IMR-90 (cell line): Measurements from ENCODE around the gene CKLF. TPM values are rescaled to one million over a fixed set of nuclear protein-coding genes. Genes with fewer than 3 reads are reported as not detected.

ENCODE experiments used
- ATAC-seq: fragments of 200-7000 bp; cut with Tn5 transposase; 2 replicates; pipeline ENCODE4 v1.9.1; 2020; ENCODE audit warnings: low read depth, mild to moderate bottlenecking, moderate library complexity
- BruUV-seq: library from RNA; stranded (reverse); fragments of 400-500 nt; replicated peaks from 2 replicates; lab custom pipeline; 2021; lab: Mats Ljungman, UMichigan
- CTCF ChIA-PET: fragments of 300-600 bp; formaldehyde crosslinking; extraction: SDS; loops from one replicate; lab custom pipeline; 2021; ENCODE audit warnings: antibody characterized with exemption; lab: Yijun Ruan, JAX
- POLR2A ChIA-PET: fragments of 300-600 bp; sonication (Branson Sonifier 250); formaldehyde crosslinking; loops from one replicate; lab custom pipeline; 2022; ENCODE audit warnings: antibody characterized with exemption; ENCODE audit not compliant: unreplicated experiment; lab: Charles Lee
- DNase-seq: peaks from one replicate; pipeline ENCODE4 v3.0.0; 2013
- H2AFZ ChIP-seq: replicated peaks from 2 replicates; pipeline ENCODE3; 2013; ENCODE audit warnings: low read length, mild to moderate bottlenecking; ENCODE audit not compliant: poor library complexity
- H2AK5ac ChIP-seq: 2 replicates; pipeline ENCODE4 v1.6.1; 2013; ENCODE audit warnings: low read depth, low read length, inconsistent platforms
- H2AK9ac ChIP-seq: replicated peaks from 2 replicates; pipeline ENCODE3; 2013; ENCODE audit warnings: mild to moderate bottlenecking, low read depth, low read length, moderate library complexity; ENCODE audit not compliant: poor library complexity
- H2BK120ac ChIP-seq: 2 replicates; pipeline ENCODE4 v1.6.1; 2013; ENCODE audit warnings: low read depth, low read length, inconsistent platforms
- H2BK15ac ChIP-seq: 3 replicates; pipeline ENCODE4 v1.6.1; 2013; ENCODE audit warnings: low read depth, low read length, inconsistent platforms
- H2BK20ac ChIP-seq: 2 replicates; pipeline ENCODE4 v1.6.1; 2013; ENCODE audit warnings: low read depth, mild to moderate bottlenecking, inconsistent platforms, low read length, moderate library complexity
- H2BK5ac ChIP-seq: 2 replicates; pipeline ENCODE4 v1.6.1; 2013; ENCODE audit warnings: mild to moderate bottlenecking, low read depth, low read length, inconsistent platforms; ENCODE audit not compliant: poor library complexity, severe bottlenecking
- H3K14ac ChIP-seq: replicated peaks from 2 replicates; pipeline ENCODE4 v1.6.1; 2013; ENCODE audit warnings: low read depth, low read length, inconsistent platforms
- H3K18ac ChIP-seq: 2 replicates; pipeline ENCODE4 v1.6.1; 2013; ENCODE audit warnings: low read depth, low read length, control low read depth
- H3K23ac ChIP-seq: 2 replicates; pipeline ENCODE4 v1.6.1; 2013; ENCODE audit warnings: low read depth, low read length, inconsistent platforms
- H3K27ac ChIP-seq: 2 replicates; pipeline ENCODE4 v1.5.1; 2013; ENCODE audit warnings: mild to moderate bottlenecking, control low read depth, low read length; ENCODE audit not compliant: insufficient read depth
- H3K27me3 ChIP-seq: 2 replicates; pipeline ENCODE4 v1.6.1; 2013; ENCODE audit warnings: low read length; ENCODE audit not compliant: control insufficient read depth, insufficient read depth
- H3K36me3 ChIP-seq: 2 replicates; pipeline ENCODE4 v1.6.1; 2013; ENCODE audit warnings: low read length, mixed read lengths; ENCODE audit not compliant: control insufficient read depth, insufficient read depth
- H3K4ac ChIP-seq: 2 replicates; pipeline ENCODE4 v1.6.1; 2013; ENCODE audit warnings: low read depth, low read length, inconsistent platforms
- H3K4me1 ChIP-seq: 2 replicates; pipeline ENCODE4 v1.6.1; 2013; ENCODE audit warnings: low read length, mixed read lengths; ENCODE audit not compliant: control insufficient read depth, insufficient read depth
- H3K4me2 ChIP-seq: 2 replicates; pipeline ENCODE4 v1.6.1; 2013; ENCODE audit warnings: low read depth, mild to moderate bottlenecking, control low read depth, low read length, moderate library complexity
- H3K4me3 ChIP-seq: 2 replicates; pipeline ENCODE4 v1.5.1; 2013; ENCODE audit warnings: low read depth, mild to moderate bottlenecking, control low read depth, low read length, moderate library complexity; ENCODE audit not compliant: insufficient read depth
- H3K56ac ChIP-seq: 2 replicates; pipeline ENCODE4 v1.6.1; 2013; ENCODE audit warnings: low read length, inconsistent platforms; ENCODE audit not compliant: insufficient read depth; ENCODE audit errors: extremely low read depth
- H3K79me1 ChIP-seq, 2 experiments: 2 replicates each; pipeline ENCODE4 v1.6.1; 2013; ENCODE audit warnings: low read length in 2 of 2, inconsistent platforms in 1 of 2, low read depth in 1 of 2
- H3K9ac ChIP-seq: 2 replicates; pipeline ENCODE4 v1.6.1; 2013; ENCODE audit warnings: low read depth, low read length, control low read depth
- H3K9me1 ChIP-seq: 2 replicates; pipeline ENCODE4 v1.6.1; 2013; ENCODE audit warnings: low read length, inconsistent platforms; ENCODE audit not compliant: insufficient read depth
- H3K9me3 ChIP-seq: 2 replicates; pipeline ENCODE4 v1.6.1; 2013; ENCODE audit warnings: low read length; ENCODE audit not compliant: control insufficient read depth, insufficient read depth
- H4K20me1 ChIP-seq: 2 replicates; pipeline ENCODE4 v1.6.1; 2013; ENCODE audit warnings: low read length, inconsistent platforms; ENCODE audit not compliant: insufficient read depth
- H4K5ac ChIP-seq: 2 replicates; pipeline ENCODE4 v1.6.1; 2013; ENCODE audit warnings: mild to moderate bottlenecking, low read depth, low read length, control low read depth
- H4K8ac ChIP-seq, 2 experiments: 2 replicates each; pipeline ENCODE4 v1.6.1; 2013; ENCODE audit warnings: low read depth in 2 of 2, low read length in 2 of 2, control low read depth in 1 of 2, inconsistent platforms in 1 of 2
- H4K91ac ChIP-seq: 2 replicates; pipeline ENCODE4 v1.6.1; 2013; ENCODE audit warnings: low read depth, low read length, inconsistent platforms; ENCODE audit not compliant: insufficient read depth
- BHLHE40 ChIP-seq: fragments of 150-350 bp; IDR thresholded peaks from 2 replicates; pipeline ENCODE4 v1.6.1; 2016; ENCODE audit warnings: mild to moderate bottlenecking, low read depth, low read length
- CEBPB ChIP-seq: IDR thresholded peaks from 2 replicates; pipeline ENCODE4 v1.6.1; 2012; ENCODE audit warnings: low read depth, low read length, improper control_type of control experiment
- CHD1 ChIP-seq: IDR thresholded peaks from 2 replicates; pipeline ENCODE4 v1.6.1; 2012; ENCODE audit warnings: low read depth, low read length, improper control_type of control experiment
- CTCF ChIP-seq: conservative IDR thresholded peaks from 2 replicates; pipeline ENCODE4 v1.5.1; 2012; ENCODE audit warnings: mild to moderate bottlenecking, low read depth, low read length, improper control_type of control experiment
- FOS ChIP-seq: fragments of 150-350 bp; IDR thresholded peaks from 2 replicates; pipeline ENCODE4 v1.6.1; 2016; ENCODE audit warnings: low read depth, low read length
- MAFK ChIP-seq: IDR thresholded peaks from 2 replicates; pipeline ENCODE4 v1.6.1; 2012; ENCODE audit warnings: low read depth, low read length, improper control_type of control experiment
- MAZ ChIP-seq: IDR thresholded peaks from 2 replicates; pipeline ENCODE4 v1.6.1; 2012; ENCODE audit warnings: low read depth, mild to moderate bottlenecking, low read length, improper control_type of control experiment, moderate library complexity, borderline replicate concordance
- MXI1 ChIP-seq: IDR thresholded peaks from 2 replicates; pipeline ENCODE4 v1.6.1; 2012; ENCODE audit warnings: low read depth, mild to moderate bottlenecking, low read length, moderate library complexity, borderline replicate concordance
- NFE2L2 ChIP-seq: fragments of 150-350 bp; IDR thresholded peaks from 2 replicates; pipeline ENCODE4 v1.6.1; 2016; ENCODE audit warnings: low read depth, mild to moderate bottlenecking, low read length
- POLR2A ChIP-seq: IDR thresholded peaks from 2 replicates; pipeline ENCODE4 v1.6.1; 2012; ENCODE audit warnings: mild to moderate bottlenecking, low read depth, low read length
- RAD21 ChIP-seq: IDR thresholded peaks from 2 replicates; pipeline ENCODE4 v1.6.1; 2012; ENCODE audit warnings: low read length, improper control_type of control experiment
- RCOR1 ChIP-seq: IDR thresholded peaks from 2 replicates; pipeline ENCODE4 v1.6.1; 2012; ENCODE audit warnings: mild to moderate bottlenecking, low read length, improper control_type of control experiment; ENCODE audit not compliant: insufficient replicate concordance
- RFX5 ChIP-seq: IDR thresholded peaks from 2 replicates; pipeline ENCODE4 v1.8.0; 2012; ENCODE audit warnings: low read depth, mild to moderate bottlenecking, low read length, moderate library complexity
- SMC3 ChIP-seq: fragments of 150-350 bp; IDR thresholded peaks from 2 replicates; pipeline ENCODE4 v1.6.1; 2016; ENCODE audit warnings: low read depth, mild to moderate bottlenecking, antibody characterized with exemption, low read length, moderate library complexity
- USF2 ChIP-seq: fragments of 150-350 bp; IDR thresholded peaks from 2 replicates; pipeline ENCODE4 v1.6.1; 2017; ENCODE audit warnings: mild to moderate bottlenecking, antibody characterized with exemption, low read length, low read depth
- WGBS, 2 experiments: methylation state at CpG; one replicate each; pipeline versions ENCODE4 v1.1.5 to v1.1.7; 2013; ENCODE audit warnings: missing lambda C conversion rate in 2 of 2; ENCODE audit not compliant: insufficient read length in 1 of 2; ENCODE audit errors: extremely low coverage in 2 of 2; 5-methylcytosine and 5-hydroxymethylcytosine counted together
- dilution Hi-C: fragments of 300-500 bp; cut with HindIII; formaldehyde crosslinking; loops from one replicate; pipeline ENCODE4 v1.14.3; 2018; ENCODE audit warnings: low sequenced_read_pairs; ENCODE audit not compliant: unreplicated experiment
- in situ Hi-C: fragments of 300-500 bp; cut with MboI; formaldehyde crosslinking; loops from 3 replicates; pipeline ENCODE4 v1.14.3; 2019; ENCODE audit warnings: low sequenced_read_pairs, inconsistent platforms, mixed read lengths
- intact Hi-C: fragments of 100-400 bp; cut with micrococcal nuclease; formaldehyde crosslinking; loops from 2 replicates; pipeline ENCODE4 v1.10.0; 2022
- polyA plus RNA-seq, 3 experiments: library from polyadenylated mRNA; depleted of rRNA; stranded (reverse); fragments of >200 nt; gene quantifications; 2 replicates each; pipeline ENCODE4 v1.2.3, GENCODE V29; 2012; ENCODE audit warnings: low replicate concordance in 1 of 3
- total RNA-seq: library from RNA; depleted of rRNA; stranded (reverse); fragments of >200 nt; gene quantifications from 2 replicates; pipeline ENCODE4 v1.2.3, GENCODE V29; 2012

Gene CKLF
- total and polyA plus RNA-seq, 2 of the 4 experiments (the other 2 are of a cell fraction) = 60.8 to 92.2 TPM

- Histone ChIP-seq H2BK120ac (no peak overlapping the region), H3K79me1 (no peaks in the 10 kb centered on the region), H3K4me2 (no peak overlapping the region), H2AK5ac (no peak overlapping the region), H3K4me1 (peaks cover 7% of the 10 kb centered on the region), H2BK20ac (no peak overlapping the region), H3K4me3 (no peak overlapping the region), H4K20me1 (peaks cover 4% of the 10 kb centered on the region; the same call in 1 of the 2 replicates), H3K9me3 (no peaks in the 10 kb centered on the region), H3K4ac (no peak overlapping the region), H3K27ac (no peak overlapping the region), H2AK9ac (no peak overlapping the region), H3K27me3 (peaks cover 19% of the 10 kb centered on the region), H3K14ac (no peak overlapping the region), H3K9me1 (peaks cover 5% of the 10 kb centered on the region), H2BK5ac (no peak overlapping the region), H4K5ac (no peak overlapping the region), H4K91ac (no peak overlapping the region), H2AFZ (no peak overlapping the region), H3K9ac (no peak overlapping the region), H3K18ac (no peak overlapping the region), H2BK15ac (no peak overlapping the region), H3K23ac (no peak overlapping the region), H3K36me3 (peaks cover 2% of the 10 kb centered on the region; the same call in 1 of the 2 replicates), H3K56ac (no peak overlapping the region), H4K8ac (no peak overlapping the region)
- ChIA-PET CTCF (no interaction called here), POLR2A (no interaction called here)
- intact Hi-C loops = no loop called here
- ATAC-seq (no peak), DNase-seq (no peak)
- TF ChIP-seq CTCF (no peak), CHD1 (no peak), NFE2L2 (no peak), MAZ (no peak), RFX5 (no peak), USF2 (no peak), RCOR1 (no peak), MAFK (no peak), RAD21 (no peak), POLR2A (no peak), FOS (no peak), CEBPB (no peak), SMC3 (no peak), MXI1 (no peak), BHLHE40 (no peak)
- BruUV-seq = no TSS peak
- in situ Hi-C loops = no loop called here
- no CpG with 5 or more reads among the region's 3 CpGs for WGBS, 2 experiments
- dilution Hi-C loops = no loop called here
Measured at GRCh38 chr16:66575060-66575459, 22.7 kb downstream of the CKLF start.
